Transverse colon (tissue), 4 donors: ENCODE measurements around the gene CABP4. TPM values are rescaled to one million over a fixed set of nuclear protein-coding genes. Genes with fewer than 3 reads are reported as not detected.

Source experiments
- DNase-seq: peaks from one replicate; pipeline ENCODE4 v3.0.0-alpha.2; 2019
- H3K27ac ChIP-seq, 4 donors: fragments of 200-600 bp; sonication (generic); 2 replicates each; pipeline ENCODE4 v1.5.1; 2016 to 2018; ENCODE audit warnings: inconsistent platforms in 4 of 4
- H3K27me3 ChIP-seq: fragments of 200-600 bp; sonication (generic); 2 replicates; pipeline ENCODE4 v1.5.1; 2017; ENCODE audit warnings: inconsistent platforms
- H3K36me3 ChIP-seq, 4 donors: fragments of 200-600 bp; sonication (generic); 2 replicates each; pipeline ENCODE4 v1.5.1; 2017 to 2019; ENCODE audit warnings: inconsistent platforms in 4 of 4
- H3K4me1 ChIP-seq, 4 donors: fragments of 200-600 bp; sonication (generic); 2 replicates each; pipeline ENCODE4 v1.5.1; 2017 to 2020; ENCODE audit warnings: inconsistent platforms in 4 of 4
- H3K4me3 ChIP-seq, 4 donors: fragments of 200-600 bp; sonication (generic); 1 replicate in 1 of 4; 2 replicates in 3 of 4; pipeline versions ENCODE4 v1.5.1 to v1.6.1; 2017 to 2019; ENCODE audit warnings: inconsistent platforms in 4 of 4
- H3K9me3 ChIP-seq, 2 donors: fragments of 200-600 bp; sonication (generic); 2 replicates each; pipeline ENCODE4 v1.5.1; 2017 to 2019; ENCODE audit warnings: inconsistent platforms in 2 of 2
- EP300 ChIP-seq: sonication (generic); formaldehyde crosslinking; IDR thresholded peaks from one replicate; pipeline ENCODE4 v1.6.1; 2017; ENCODE audit warnings: antibody characterized with exemption, low read depth
- POLR2A ChIP-seq: fragments of 450-650 bp; IDR thresholded peaks from one replicate; pipeline ENCODE4 v1.6.1; 2016; ENCODE audit warnings: antibody characterized with exemption, mild to moderate bottlenecking, moderate library complexity
- POLR2AphosphoS5 ChIP-seq, 3 donors: sonication (generic); formaldehyde crosslinking; IDR thresholded peaks; one replicate each; pipeline ENCODE4 v1.6.1; 2016; ENCODE audit warnings: antibody characterized with exemption in 3 of 3
- WGBS, 2 donors: methylation state at CpG; one replicate each; pipeline ENCODE4 v1.1.5; 2018; ENCODE audit warnings: low coverage in 1 of 2; 5-methylcytosine and 5-hydroxymethylcytosine counted together
- in situ Hi-C, 4 donors: fragments of 200-750 bp; cut with MboI; loops; one replicate each; pipeline versions ENCODE4 v1.15.0 to v1.15.1; 2017; ENCODE audit warnings: low sequenced_read_pairs in 3 of 4, low pct_ligation_motif_present in 1 of 4, low pct_unique_long_range_greater_than_20kb in 1 of 4
- intact Hi-C: fragments of 100-400 bp; cut with DNase I; formaldehyde crosslinking; loops from one replicate; pipeline ENCODE4 v1.15.1; 2023; ENCODE audit warnings: low total_unique reads
- small RNA-seq, 4 donors: library from RNA; depleted of rRNA; stranded (forward); fragments of <200 nt; gene quantifications; one replicate each; pipeline ENCODE3, GENCODE V24; 2016
- total RNA-seq, 4 donors: library from RNA; depleted of rRNA; stranded (reverse); fragments of >200 nt; gene quantifications; one replicate each; pipeline ENCODE4 v1.1.0, GENCODE V29; 2016
- TF ChIP-seq, protein P1 (sequence below), 5 experiments: fragments of 200-600 bp in 3 of 5; fragments of 450-650 bp in 2 of 5; sonication (generic) in 3 of 5; IDR thresholded peaks; 1 replicate in 2 of 5; 2 replicates in 3 of 5; pipeline ENCODE4 v1.5.1; 2016 to 2017; ENCODE audit warnings: antibody characterized with exemption in 5 of 5, inconsistent platforms in 3 of 5, mild to moderate bottlenecking in 2 of 5, moderate library complexity in 1 of 5

Gene CABP4
- total RNA-seq, 4 donors from 2014 or later = 1.2 to 2.2 TPM; not detected in 2

DNA sequence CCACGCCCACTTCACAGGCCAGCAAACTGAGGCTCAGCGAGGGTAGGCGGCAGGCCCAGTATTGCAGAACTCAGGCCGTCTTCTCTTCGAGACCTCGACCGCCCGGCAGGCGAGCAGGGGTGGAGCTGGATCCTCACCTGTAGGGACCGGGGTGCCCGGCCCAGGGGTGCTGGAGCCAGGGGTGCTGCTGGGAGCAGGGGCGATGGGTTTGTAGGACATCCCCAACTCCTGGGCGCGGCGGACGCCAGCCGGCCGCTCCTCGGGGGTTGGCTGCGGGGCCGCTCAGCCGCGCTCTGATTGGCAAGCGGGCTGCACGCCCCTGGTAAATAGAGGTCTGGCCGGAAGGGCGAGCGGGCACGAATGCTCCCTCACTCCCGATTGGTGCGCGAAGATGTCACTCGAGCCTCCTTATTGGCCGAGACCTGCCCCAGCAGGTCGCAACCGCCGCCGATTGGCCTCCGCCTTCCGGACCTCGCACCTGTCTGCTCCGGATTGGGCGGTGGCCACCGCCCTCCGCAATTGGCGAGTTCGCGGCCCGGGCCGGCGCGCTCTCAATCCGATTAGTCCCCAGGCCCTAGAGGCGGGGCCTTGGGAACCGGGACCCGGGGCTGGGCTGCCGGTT, 52.8 kb downstream of the CABP4 start, which contains the start of gene CDK2AP2:
CDK2AP2 (minus strand) TSS at position 299 of the 622 bp plus-strand sequence; CDS start at position 219, 80 bp downstream.
- WGBS, 2 donors = 0% methylated on average over 31 of the region's 57 CpGs; no CpG with 5 or more reads in 1 of the 2 donors
- peak within 1 kb of the TSS; percentile 98 to 100 (median 98) for H3K27ac ChIP-seq
- in situ Hi-C loops = no loop called here
- TF ChIP-seq EP300 (no peak), POLR2A (peak; percentile 89), POLR2AphosphoS5 (IDR thresholded peaks at IDR 0.05) (peak; percentile 89 to 96 (median 91))
- TF ChIP-seq, protein P1, sequence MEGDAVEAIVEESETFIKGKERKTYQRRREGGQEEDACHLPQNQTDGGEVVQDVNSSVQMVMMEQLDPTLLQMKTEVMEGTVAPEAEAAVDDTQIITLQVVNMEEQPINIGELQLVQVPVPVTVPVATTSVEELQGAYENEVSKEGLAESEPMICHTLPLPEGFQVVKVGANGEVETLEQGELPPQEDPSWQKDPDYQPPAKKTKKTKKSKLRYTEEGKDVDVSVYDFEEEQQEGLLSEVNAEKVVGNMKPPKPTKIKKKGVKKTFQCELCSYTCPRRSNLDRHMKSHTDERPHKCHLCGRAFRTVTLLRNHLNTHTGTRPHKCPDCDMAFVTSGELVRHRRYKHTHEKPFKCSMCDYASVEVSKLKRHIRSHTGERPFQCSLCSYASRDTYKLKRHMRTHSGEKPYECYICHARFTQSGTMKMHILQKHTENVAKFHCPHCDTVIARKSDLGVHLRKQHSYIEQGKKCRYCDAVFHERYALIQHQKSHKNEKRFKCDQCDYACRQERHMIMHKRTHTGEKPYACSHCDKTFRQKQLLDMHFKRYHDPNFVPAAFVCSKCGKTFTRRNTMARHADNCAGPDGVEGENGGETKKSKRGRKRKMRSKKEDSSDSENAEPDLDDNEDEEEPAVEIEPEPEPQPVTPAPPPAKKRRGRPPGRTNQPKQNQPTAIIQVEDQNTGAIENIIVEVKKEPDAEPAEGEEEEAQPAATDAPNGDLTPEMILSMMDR (IDR thresholded peaks at IDR 0.05) = no peak
- H3K4me3 ChIP-seq = peak within 1 kb of the TSS; percentile 65 to 83 (median 78)
- H3K9me3 ChIP-seq = no peaks in the 10 kb centered on the region
- DNase-seq = peak; percentile 100
- H3K4me1 ChIP-seq = peaks cover 26 to 51% (median 39%) of the 10 kb centered on the region in 4 donors
- no peaks in the 10 kb centered on the region for H3K27me3 ChIP-seq
- H3K36me3 ChIP-seq = no peaks in the 10 kb centered on the region
- intact Hi-C loops = no loop called here

DNA sequence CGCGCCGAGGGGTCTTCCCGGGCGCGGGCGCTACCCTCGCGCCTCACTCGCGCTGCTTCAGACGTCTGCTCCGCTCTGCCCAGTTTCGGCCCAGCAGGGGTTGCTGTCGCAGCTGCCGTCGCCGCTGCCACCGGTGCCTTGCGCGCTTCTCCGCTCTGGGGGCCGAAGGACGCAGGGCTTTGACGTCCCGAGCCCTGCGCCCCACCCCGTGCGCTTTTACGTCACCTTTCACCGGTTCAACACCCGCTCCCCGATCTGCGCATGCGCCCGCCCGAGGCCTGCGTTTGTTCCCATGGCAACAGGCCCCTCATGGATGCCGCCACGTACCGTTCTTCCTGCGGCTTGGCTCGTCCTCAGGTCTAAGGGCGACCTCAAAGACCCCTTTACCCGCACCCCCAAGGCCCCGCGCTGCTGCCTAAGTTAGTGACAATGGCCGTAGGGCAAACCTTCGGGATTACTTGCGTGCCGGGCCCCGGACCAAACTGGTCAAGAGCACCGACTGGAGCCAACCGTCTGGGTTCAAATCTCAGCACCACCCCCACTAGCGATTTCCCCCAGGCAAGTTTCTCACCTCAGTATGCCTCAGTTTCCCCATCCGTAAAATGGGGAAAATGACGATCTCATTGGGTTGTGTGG, 53.5 kb downstream of the CABP4 start:
- Histone ChIP-seq H3K9me3 (no peaks in the 10 kb centered on the region), H3K27me3 (no peaks in the 10 kb centered on the region), H3K36me3 (no peaks in the 10 kb centered on the region), H3K4me3 (peak overlapping the region; percentile 65 to 83 (median 78)), H3K4me1 (peaks cover 24 to 47% (median 36%) of the 10 kb centered on the region in 4 donors), H3K27ac (peak overlapping the region; percentile 98 to 100 (median 98))
- peak; percentile 99 for DNase-seq
- 0 to 1% methylated on average over 3 to 36 of the region's 57 CpGs for WGBS, 2 donors
- TF ChIP-seq, protein P1 (IDR thresholded peaks at IDR 0.05) = no peak
- TF ChIP-seq POLR2A = peak; percentile 65
- peak in 2 of 3 donors; percentile 70 to 85 for TF ChIP-seq POLR2AphosphoS5 (IDR thresholded peaks at IDR 0.05)
- no peak for TF ChIP-seq EP300
- intact Hi-C loops = no loop called here
- in situ Hi-C loops = no loop called here

DNA sequence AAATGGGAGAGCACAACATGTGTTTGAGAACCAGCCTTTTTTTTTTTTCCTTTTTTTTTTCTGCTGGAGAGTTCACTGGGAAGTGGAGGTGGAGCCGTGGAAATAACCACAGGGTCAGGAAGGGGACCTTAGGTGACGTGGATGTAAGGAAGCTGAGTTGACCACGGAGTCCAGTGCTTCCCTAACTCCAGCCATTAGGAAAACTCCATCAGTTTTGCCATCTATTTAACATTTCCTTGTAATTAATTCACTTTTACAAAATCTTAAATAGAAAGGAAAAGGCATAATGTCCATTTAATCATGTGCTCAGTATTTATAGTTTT, 54.8 kb downstream of the CABP4 start:
- in situ Hi-C loops = no loop called here
- Histone ChIP-seq H3K4me3 (no peak overlapping the region), H3K4me1 (peaks cover 21 to 34% (median 29%) of the 10 kb centered on the region in 4 donors), H3K27me3 (peaks cover 4% of the 10 kb centered on the region), H3K36me3 (no peaks in the 10 kb centered on the region), H3K27ac (no peak overlapping the region), H3K9me3 (no peaks in the 10 kb centered on the region)
- no peak for DNase-seq
- TF ChIP-seq, protein P1 (IDR thresholded peaks at IDR 0.05) = no peak
- no peak for TF ChIP-seq POLR2A
- TF ChIP-seq POLR2AphosphoS5 (IDR thresholded peaks at IDR 0.05) = no peak
- no peak for TF ChIP-seq EP300
- 53% methylated on average over 3 of the region's 3 CpGs for WGBS, 2 donors
- intact Hi-C loops = no loop called here

Small RNA genes within 50 kb of the gene (small RNA-seq; reads per million reads assigned to genes)
- gene MIR6752 = 0 to 0.18 (median 0.07) reads per million in 4 donors

Other genes with a start within 250 kb of the CABP4 start
- gene GRK2, start 188.9 kb upstream of the CABP4 start, total RNA-seq = 100 to 1,000 TPM; 104 to 294 (median 160) TPM
- gene ANKRD13D, start 166.1 kb upstream of the CABP4 start, total RNA-seq = 100 to 1,000 TPM in 1 of 4 donors, 10 to 100 TPM in 3; 19.7 to 194 (median 54.5) TPM
- 100 to 1,000 TPM in 2 of 4 donors, 10 to 100 TPM in 2; 73.0 to 174 (median 123) TPM for gene SSH3, start 151.8 kb upstream of the CABP4 start, total RNA-seq
- gene POLD4, start 101.8 kb upstream of the CABP4 start, total RNA-seq = 100 to 1,000 TPM; 261 to 372 (median 319) TPM
- 10 to 100 TPM in 1 of 4 donors, 1 to 10 TPM in 3; 1.8 to 46.4 (median 5.8) TPM for gene CLCF1, start 81.8 kb upstream of the CABP4 start, total RNA-seq
- gene RAD9A, start 63.4 kb upstream of the CABP4 start, total RNA-seq = 100 to 1,000 TPM in 2 of 4 donors, 10 to 100 TPM in 2; 37.8 to 470 (median 95.3) TPM
- 100 to 1,000 TPM in 3 of 4 donors, 10 to 100 TPM in 1; 83.0 to 251 (median 163) TPM for gene PPP1CA, start 53.5 kb upstream of the CABP4 start, total RNA-seq
- 10 to 100 TPM in 2 of 4 donors, 1 to 10 TPM in 2; 1.2 to 17.2 (median 7.4) TPM for gene TBC1D10C, start 51.3 kb upstream of the CABP4 start, total RNA-seq
- 1 to 10 TPM in 1 of 4 donors, under 1 TPM in 3; 0.27 to 4.4 (median 0.43) TPM for gene CARNS1, start 39.7 kb upstream of the CABP4 start, total RNA-seq
- 100 to 1,000 TPM in 1 of 4 donors, 10 to 100 TPM in 3; 53.5 to 108 (median 75.9) TPM for gene RPS6KB2, start 26.9 kb upstream of the CABP4 start, total RNA-seq
- 10 to 100 TPM; 13.2 to 78.9 (median 53.9) TPM for gene PTPRCAP, start 17.7 kb upstream of the CABP4 start, total RNA-seq
- gene CORO1B, start 11.9 kb upstream of the CABP4 start, total RNA-seq = 100 to 1,000 TPM in 3 of 4 donors, 10 to 100 TPM in 1; 72.6 to 204 (median 151) TPM
- not detected for gene GPR152, start 2.6 kb upstream of the CABP4 start, total RNA-seq
- 100 to 1,000 TPM; 107 to 347 (median 115) TPM for gene TMEM134, start 13.9 kb downstream of the CABP4 start, total RNA-seq
- gene AIP, start 27.7 kb downstream of the CABP4 start, total RNA-seq = 10 to 100 TPM; 32.9 to 71.5 (median 57.6) TPM
- 100 to 1,000 TPM in 1 of 4 donors, 10 to 100 TPM in 3; 23.5 to 451 (median 60.8) TPM for gene PITPNM1, start 50.0 kb downstream of the CABP4 start, total RNA-seq
- 100 to 1,000 TPM in 1 of 4 donors, 10 to 100 TPM in 3; 49.4 to 140 (median 83.4) TPM for gene CDK2AP2, start 52.8 kb downstream of the CABP4 start, total RNA-seq
- gene CABP2, start 68.1 kb downstream of the CABP4 start, total RNA-seq = not detected
- gene GSTP1, start 128.5 kb downstream of the CABP4 start, total RNA-seq = 100 to 1,000 TPM; 166 to 578 (median 537) TPM
- gene NDUFV1, start 151.6 kb downstream of the CABP4 start, total RNA-seq = 100 to 1,000 TPM; 421 to 762 (median 554) TPM
- 10 to 100 TPM; 21.3 to 68.5 (median 26.9) TPM for gene NUDT8, start 174.6 kb downstream of the CABP4 start, total RNA-seq
- gene TBX10, start 184.4 kb downstream of the CABP4 start, total RNA-seq = 10 to 100 TPM in 2 of 4 donors, 1 to 10 TPM in 1, not detected in 1; 1.3 to 16.5 (median 15.0) TPM
- gene ACY3, start 195.4 kb downstream of the CABP4 start, total RNA-seq = 10 to 100 TPM in 3 of 4 donors, 1 to 10 TPM in 1; 4.1 to 29.4 (median 11.8) TPM
- gene ALDH3B2, start 219.3 kb downstream of the CABP4 start, total RNA-seq = 10 to 100 TPM in 1 of 4 donors, not detected in 3; 13.8 TPM